Nephron (organoid): ENCODE data around the gene CA6.
"Not testable (repeated sequence)": the region's sequence is repeated elsewhere in the genome, so short reads cannot be mapped to it uniquely, and the experiment has no call there.

ENCODE experiments used
- H3K27ac Mint-ChIP-seq, 3 experiments: 2 replicates each; pipeline ENCODE4 v1.8.0; 2020; ENCODE audit warnings: mixed read lengths in 3 of 3, mild to moderate bottlenecking in 2 of 3, moderate library complexity in 1 of 3
- H3K27me3 Mint-ChIP-seq: 2 replicates; pipeline ENCODE4 v1.8.0; 2021; ENCODE audit warnings: low read depth, mild to moderate bottlenecking, moderate library complexity, mixed read lengths
- H3K36me3 Mint-ChIP-seq: 2 replicates; pipeline ENCODE4 v1.8.0; 2020; ENCODE audit warnings: low read depth, mixed read lengths
- H3K4me1 Mint-ChIP-seq: 2 replicates; pipeline ENCODE4 v1.8.0; 2020; ENCODE audit warnings: mixed read lengths
- H3K4me3 Mint-ChIP-seq, 3 experiments: 2 replicates each; pipeline ENCODE4 v1.8.0; 2020; ENCODE audit warnings: mild to moderate bottlenecking in 3 of 3, mixed read lengths in 3 of 3, moderate library complexity in 2 of 3
- H3K9me3 Mint-ChIP-seq: 2 replicates; pipeline ENCODE4 v1.8.0; 2020; ENCODE audit warnings: mixed read lengths
- CTCF ChIP-seq, 3 experiments: fragments of 200-600 bp; sonication (generic); IDR thresholded peaks; one replicate each; pipeline ENCODE4 v1.5.0; 2021; ENCODE audit warnings: antibody characterized with exemption in 3 of 3; ENCODE audit not compliant: unreplicated experiment in 3 of 3

CA6 gene

GRCh38 chr1:8925406-8925805 lies 20.3 kb upstream of the CA6 start:
- Mint-ChIP-seq H3K4me1 (no peaks in the 10 kb centered on the region), H3K36me3 (no peaks in the 10 kb centered on the region)
- no peak for TF ChIP-seq CTCF (IDR thresholded peaks at IDR 0.05; ENCODE audit: unreplicated experiment in 3 of 3)

GRCh38 chr1:8925960-8926359 lies 19.7 kb upstream of the CA6 start:
- no peak overlapping the region for H3K27ac Mint-ChIP-seq
- no peaks in the 10 kb centered on the region for H3K9me3 Mint-ChIP-seq
- no peak overlapping the region for H3K4me3 Mint-ChIP-seq
- no peaks in the 10 kb centered on the region for H3K27me3 Mint-ChIP-seq
- H3K4me1 Mint-ChIP-seq: no peaks in the 10 kb centered on the region
- no peak for TF ChIP-seq CTCF (IDR thresholded peaks at IDR 0.05; ENCODE audit: unreplicated experiment in 3 of 3)
- H3K36me3 Mint-ChIP-seq: no peaks in the 10 kb centered on the region

More at GRCh38 chr1:8925406-8925805, 20.3 kb upstream of the CA6 start:
- H3K27me3 Mint-ChIP-seq: no peaks in the 10 kb centered on the region
- H3K4me3 Mint-ChIP-seq: no peak overlapping the region
- H3K27ac Mint-ChIP-seq: no peak overlapping the region
- no peaks in the 10 kb centered on the region for H3K9me3 Mint-ChIP-seq

- H3K27ac Mint-ChIP-seq: no peak overlapping the region
- H3K4me1 Mint-ChIP-seq: no peaks in the 10 kb centered on the region
- no peak overlapping the region for H3K4me3 Mint-ChIP-seq
- H3K9me3 Mint-ChIP-seq: no peaks in the 10 kb centered on the region
- TF ChIP-seq CTCF (IDR thresholded peaks at IDR 0.05; ENCODE audit: unreplicated experiment in 3 of 3): no peak
- no peaks in the 10 kb centered on the region for H3K27me3 Mint-ChIP-seq
- H3K36me3 Mint-ChIP-seq: no peaks in the 10 kb centered on the region
Observed at GRCh38 chr1:8926707-8927694, 18.7 kb upstream of the CA6 start.

GRCh38 chr1:8930116-8930515 lies 15.6 kb upstream of the CA6 start:
- Mint-ChIP-seq H3K4me1 (no peaks in the 10 kb centered on the region), H3K27ac (no peak overlapping the region), H3K4me3 (no peak overlapping the region), H3K9me3 (peaks cover 3% of the 10 kb centered on the region), H3K27me3 (no peaks in the 10 kb centered on the region), H3K36me3 (no peaks in the 10 kb centered on the region)
- no peak for TF ChIP-seq CTCF (IDR thresholded peaks at IDR 0.05; ENCODE audit: unreplicated experiment in 3 of 3)

- H3K36me3 Mint-ChIP-seq, H3K4me3 Mint-ChIP-seq, H3K27ac Mint-ChIP-seq, H3K27me3 Mint-ChIP-seq, H3K9me3 Mint-ChIP-seq: not testable (repeated sequence)
- peaks cover 18% of the 10 kb centered on the region for H3K4me1 Mint-ChIP-seq
Observed at GRCh38 chr1:8937051-8937450, 8.6 kb upstream of the CA6 start.

GRCh38 chr1:8937701-8938100 lies 8.0 kb upstream of the CA6 start:
- H3K4me1 Mint-ChIP-seq: peaks cover 21% of the 10 kb centered on the region
- H3K9me3 Mint-ChIP-seq: peaks cover 3% of the 10 kb centered on the region
- H3K27me3 Mint-ChIP-seq: no peaks in the 10 kb centered on the region
- no peaks in the 10 kb centered on the region for H3K36me3 Mint-ChIP-seq
- TF ChIP-seq CTCF (IDR thresholded peaks at IDR 0.05; ENCODE audit: unreplicated experiment in 3 of 3): no peak
- peak overlapping the region; percentile 82 to 96 (median 92) for H3K27ac Mint-ChIP-seq
- H3K4me3 Mint-ChIP-seq: no peak overlapping the region
